Stimulated activated effector memory CD8-positive, alpha-beta T cell treated with anti-CD3 and anti-CD28 coated beads, Interleukin-12 subunit alpha, Interleukin-12 subunit beta, amount 100 ng/mL, for 72 hours (primary cell): Measurements from ENCODE around the gene DCPS.
"Not testable (repeated sequence)": the region's sequence is repeated elsewhere in the genome, so short reads cannot be mapped to it uniquely, and the experiment has no call there.

Experiments
- ATAC-seq: fragments of 150-1000 bp; cut with Tn5 transposase; 2 replicates; pipeline ENCODE4 v1.10.0; 2021
- DNase-seq, 2 donors: peaks; one replicate each; pipeline ENCODE4 v3.0.0; 2021 to 2022; ENCODE audit warnings: low spot score in 2 of 2
- H3K27ac Mint-ChIP-seq: one replicate; pipeline ENCODE4 v1.8.0; 2022; ENCODE audit warnings: mild to moderate bottlenecking, mixed read lengths
- H3K36me3 Mint-ChIP-seq: one replicate; pipeline ENCODE4 v1.8.0; 2022; ENCODE audit warnings: mild to moderate bottlenecking, mixed read lengths
- H3K4me1 Mint-ChIP-seq: one replicate; pipeline ENCODE4 v1.8.0; 2022; ENCODE audit warnings: mixed read lengths
- H3K4me3 Mint-ChIP-seq: one replicate; pipeline ENCODE4 v1.8.0; 2022; ENCODE audit warnings: mild to moderate bottlenecking, mixed read lengths
- H3K9me3 Mint-ChIP-seq: one replicate; pipeline ENCODE4 v1.8.0; 2022; ENCODE audit warnings: mixed read lengths

The DCPS gene

DNA sequence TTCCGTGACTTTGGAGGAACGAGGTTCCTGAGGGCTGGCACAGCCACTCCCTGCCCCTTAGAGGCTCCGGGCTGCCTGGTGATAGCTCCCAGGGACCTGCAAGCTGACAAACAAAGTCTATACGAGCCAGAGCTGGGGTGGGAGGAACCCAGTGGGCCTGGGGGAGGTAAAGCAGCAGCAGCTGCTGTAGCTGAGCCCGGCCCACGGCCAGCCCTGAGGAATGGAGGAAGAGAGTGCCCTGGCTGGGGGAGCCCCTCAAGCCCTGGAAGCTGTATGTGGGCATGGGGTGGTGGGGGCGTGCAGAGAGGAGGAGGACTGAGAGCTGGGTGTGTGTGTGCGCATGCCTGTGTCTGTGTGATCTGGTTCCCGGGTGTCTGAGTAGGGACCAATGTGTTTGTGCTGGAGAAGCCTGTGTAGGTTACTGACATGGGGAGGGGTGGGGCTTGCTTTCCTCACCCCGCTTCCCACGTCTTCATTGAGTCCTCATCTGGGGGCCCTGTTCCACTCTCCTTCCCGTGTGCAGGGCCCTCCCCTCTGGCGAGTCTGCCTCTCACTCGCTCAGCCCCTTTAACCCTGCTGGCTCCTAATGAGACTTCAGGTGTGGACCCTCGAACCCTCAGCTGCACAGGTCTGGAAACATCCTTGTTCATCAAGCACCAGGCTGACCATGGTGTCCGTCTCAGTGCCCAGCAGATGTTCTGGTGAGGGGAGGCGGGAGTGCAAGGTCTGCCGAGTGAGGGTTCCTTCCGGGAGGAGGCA lies 62.4 kb downstream of the DCPS start:
- Mint-ChIP-seq H3K9me3 (no peaks in the 10 kb centered on the region), H3K36me3 (no peaks in the 10 kb centered on the region), H3K27ac (peak overlapping the region; percentile 40), H3K4me3 (no peak overlapping the region), H3K4me1 (peaks cover 19% of the 10 kb centered on the region)
- DNase-seq (no peak), ATAC-seq (no peak)

DNA sequence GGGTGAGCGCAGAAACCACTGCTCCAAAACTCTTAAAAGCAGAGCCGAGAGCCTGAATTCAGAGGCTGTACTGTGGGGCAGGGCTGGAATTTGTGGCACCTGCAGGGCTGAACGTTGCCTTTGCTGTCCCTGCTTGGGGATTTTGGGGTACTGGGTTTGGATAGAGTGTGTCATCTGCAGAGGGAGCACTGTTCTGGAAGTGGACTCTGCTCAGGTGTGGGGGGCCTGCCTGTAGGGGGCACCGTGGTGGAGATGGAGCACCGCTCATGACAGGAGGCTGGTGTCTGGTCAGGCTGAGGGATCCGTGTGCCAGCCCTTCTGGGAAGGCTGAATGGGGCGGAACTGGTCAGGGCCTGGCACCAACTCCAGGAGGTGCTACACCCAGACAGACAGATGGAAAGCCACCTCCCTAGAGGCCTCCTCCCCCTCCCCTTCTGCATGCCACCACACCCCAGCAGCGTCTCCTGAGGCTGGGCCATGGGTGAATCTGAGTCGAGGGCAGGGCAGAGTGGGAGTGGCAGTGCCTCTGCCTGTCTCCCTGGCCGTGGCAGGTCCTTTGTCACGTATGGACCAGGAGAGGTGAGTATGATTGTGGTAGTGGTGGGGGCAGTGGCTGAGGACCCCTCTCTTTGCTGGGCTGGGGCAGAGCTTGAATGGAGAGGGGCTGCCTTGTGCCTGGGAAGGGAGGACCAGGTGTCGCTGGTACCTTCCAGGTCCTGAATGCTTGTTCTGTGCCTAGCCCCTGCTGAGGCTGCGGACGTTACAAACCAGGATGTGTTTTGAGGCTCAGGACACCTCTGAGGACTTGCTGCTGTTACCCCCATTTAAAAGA lies 63.2 kb downstream of the DCPS start:
- not testable (repeated sequence) for H3K4me3 Mint-ChIP-seq, DNase-seq, H3K36me3 Mint-ChIP-seq, H3K9me3 Mint-ChIP-seq, ATAC-seq
- peaks cover 15% of the 10 kb centered on the region for H3K4me1 Mint-ChIP-seq
- H3K27ac Mint-ChIP-seq, result peak overlapping the region; percentile 40

DNA sequence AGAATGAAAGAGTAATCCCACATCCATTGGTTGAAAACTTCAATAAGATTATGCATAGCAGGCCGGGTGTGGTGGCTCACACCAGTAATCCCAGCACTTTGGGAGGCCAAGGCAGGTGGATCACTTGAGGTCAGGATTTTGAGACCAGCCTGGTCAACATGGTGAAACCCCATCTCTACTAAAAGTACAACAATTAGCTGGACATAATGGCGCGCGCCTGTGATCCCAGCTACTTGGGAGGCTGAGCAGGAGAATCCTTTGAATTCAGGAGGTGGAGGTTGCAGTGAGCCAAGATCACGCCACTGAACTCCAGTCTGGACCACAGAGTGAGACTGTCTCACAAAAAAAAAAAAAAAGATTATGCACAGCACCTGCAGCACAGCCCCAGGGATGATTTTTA lies 63.9 kb downstream of the DCPS start:
- H3K27ac Mint-ChIP-seq, H3K36me3 Mint-ChIP-seq: not testable (repeated sequence)

DNA sequence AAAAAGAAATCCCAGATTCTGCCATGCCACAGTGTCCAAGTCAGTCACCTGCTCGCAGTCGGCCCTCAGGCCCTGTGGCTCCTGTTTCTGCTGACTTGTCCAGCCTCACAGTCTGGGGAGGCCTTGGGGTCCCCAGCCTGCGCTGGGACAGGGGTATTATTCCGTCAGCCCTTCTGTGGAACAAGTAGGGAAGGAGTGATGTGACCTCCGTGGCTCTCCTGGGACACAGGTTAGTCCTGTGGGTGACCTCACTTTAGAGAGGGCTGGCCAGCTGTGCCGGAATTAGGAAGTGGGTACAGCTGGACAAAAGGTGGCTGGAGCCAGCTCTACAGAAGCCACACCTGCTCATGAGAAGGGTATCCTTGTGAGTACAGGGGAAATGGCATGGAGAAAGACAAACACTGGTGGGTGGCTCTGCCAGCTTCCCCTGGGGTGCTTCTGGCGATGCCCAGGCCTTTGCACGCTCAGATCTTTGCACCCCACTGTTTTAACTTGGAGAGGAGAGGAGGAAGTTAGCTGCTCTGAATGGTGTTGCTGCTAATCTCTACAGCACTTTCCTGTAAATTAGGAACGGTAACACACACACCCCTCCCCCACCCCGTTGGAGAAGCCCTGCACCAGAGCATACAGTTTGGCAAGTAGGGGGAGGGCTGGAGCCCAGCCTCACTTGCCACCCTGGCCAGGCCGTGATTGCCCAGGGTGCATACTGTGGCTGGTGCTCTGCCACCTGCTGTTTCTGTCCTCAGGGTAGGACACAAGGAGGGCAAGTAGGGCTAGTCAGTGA lies 64.7 kb downstream of the DCPS start:
- peaks cover 15% of the 10 kb centered on the region for H3K4me1 Mint-ChIP-seq
- not testable (repeated sequence) for H3K27ac Mint-ChIP-seq, H3K4me3 Mint-ChIP-seq, H3K9me3 Mint-ChIP-seq, DNase-seq, H3K36me3 Mint-ChIP-seq
- peak; percentile 40 for ATAC-seq

More for the DNA sequence above, 63.9 kb downstream of the DCPS start:
- ATAC-seq, H3K4me3 Mint-ChIP-seq, H3K9me3 Mint-ChIP-seq, DNase-seq: not testable (repeated sequence)
- H3K4me1 Mint-ChIP-seq, result peaks cover 15% of the 10 kb centered on the region

DNA sequence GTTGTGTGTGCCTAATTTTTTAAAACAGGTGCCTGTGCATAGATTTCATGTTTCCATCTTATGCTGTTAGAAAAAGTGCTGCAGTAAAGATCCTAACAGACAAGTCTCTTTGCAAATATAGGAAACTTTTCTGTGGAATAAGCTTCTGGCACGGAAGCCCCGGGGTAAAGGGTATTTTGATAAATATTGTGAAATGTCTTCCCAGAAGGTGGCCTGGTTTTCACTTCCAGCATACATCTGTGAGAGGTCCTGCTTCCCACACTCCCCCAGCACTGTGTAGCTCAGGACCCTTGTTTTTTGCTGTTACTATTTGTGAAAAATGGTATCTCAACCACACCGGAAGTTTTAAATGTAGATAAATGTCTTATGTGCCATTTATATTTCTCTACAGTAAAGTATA lies 66.2 kb downstream of the DCPS start:
- Mint-ChIP-seq H3K36me3 (no peaks in the 10 kb centered on the region), H3K9me3 (no peaks in the 10 kb centered on the region), H3K4me3 (no peak overlapping the region), H3K27ac (no peak overlapping the region), H3K4me1 (peaks cover 15% of the 10 kb centered on the region)
- no peak for ATAC-seq
- DNase-seq, result no peak

DNA sequence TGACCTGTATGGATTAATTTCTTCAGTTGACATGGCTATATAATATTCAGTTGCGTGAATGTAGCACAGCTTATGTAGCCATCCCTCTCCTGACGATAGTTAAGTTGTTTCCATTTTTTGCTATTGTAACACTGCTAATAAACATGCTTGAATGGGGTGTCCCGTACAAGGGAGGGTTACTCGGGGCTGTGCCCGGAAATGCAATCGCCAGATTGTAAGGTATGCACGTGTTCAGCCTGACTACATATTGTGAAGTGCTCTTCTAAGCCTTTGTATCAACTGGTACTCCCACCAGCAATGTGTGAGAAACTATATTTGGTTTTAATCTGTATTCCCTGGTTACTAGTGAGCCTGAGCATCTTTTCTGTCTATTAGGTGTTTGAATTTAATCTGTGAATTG lies 67.7 kb downstream of the DCPS start:
- Mint-ChIP-seq H3K36me3 (no peaks in the 10 kb centered on the region), H3K4me3 (no peak overlapping the region), H3K9me3 (no peaks in the 10 kb centered on the region), H3K27ac (no peak overlapping the region), H3K4me1 (peaks cover 11% of the 10 kb centered on the region)
- ATAC-seq (no peak), DNase-seq (no peak)

DNA sequence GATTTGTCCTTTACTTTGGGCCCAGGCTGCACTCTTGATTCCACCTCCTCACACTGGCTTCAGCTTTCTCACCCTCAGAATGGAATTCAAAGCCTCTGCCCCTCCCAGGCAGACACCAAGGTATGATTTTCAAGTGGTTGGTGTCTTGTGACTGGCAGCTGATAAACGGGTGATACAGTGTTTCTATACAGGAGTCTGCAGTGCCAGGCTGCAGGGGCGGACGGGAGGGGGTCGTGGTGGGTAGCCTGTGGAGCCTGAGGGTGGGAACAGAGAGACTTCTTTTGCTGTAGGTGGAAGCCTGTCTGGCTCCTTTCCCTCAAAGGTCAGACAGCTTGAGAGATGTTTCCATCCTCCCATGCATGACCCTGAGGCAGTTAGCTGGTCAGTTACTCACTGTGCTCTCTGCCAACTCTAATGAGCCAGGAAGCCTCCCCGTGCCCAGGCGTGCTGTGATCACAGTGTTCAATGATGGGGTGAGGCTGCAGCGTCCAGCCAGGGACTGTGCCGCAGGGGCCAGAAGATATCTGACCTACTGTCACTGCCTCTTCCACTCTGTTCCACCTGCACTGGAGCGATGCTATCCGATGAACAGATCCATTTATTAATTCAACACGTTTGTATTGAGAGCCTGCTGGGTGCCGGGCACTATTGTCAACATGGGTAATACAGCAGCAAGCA lies 69.7 kb downstream of the DCPS start:
- not testable (repeated sequence) for H3K36me3 Mint-ChIP-seq, H3K4me3 Mint-ChIP-seq, H3K4me1 Mint-ChIP-seq, DNase-seq, H3K9me3 Mint-ChIP-seq, ATAC-seq
- peak overlapping the region; percentile 66 for H3K27ac Mint-ChIP-seq

DNA sequence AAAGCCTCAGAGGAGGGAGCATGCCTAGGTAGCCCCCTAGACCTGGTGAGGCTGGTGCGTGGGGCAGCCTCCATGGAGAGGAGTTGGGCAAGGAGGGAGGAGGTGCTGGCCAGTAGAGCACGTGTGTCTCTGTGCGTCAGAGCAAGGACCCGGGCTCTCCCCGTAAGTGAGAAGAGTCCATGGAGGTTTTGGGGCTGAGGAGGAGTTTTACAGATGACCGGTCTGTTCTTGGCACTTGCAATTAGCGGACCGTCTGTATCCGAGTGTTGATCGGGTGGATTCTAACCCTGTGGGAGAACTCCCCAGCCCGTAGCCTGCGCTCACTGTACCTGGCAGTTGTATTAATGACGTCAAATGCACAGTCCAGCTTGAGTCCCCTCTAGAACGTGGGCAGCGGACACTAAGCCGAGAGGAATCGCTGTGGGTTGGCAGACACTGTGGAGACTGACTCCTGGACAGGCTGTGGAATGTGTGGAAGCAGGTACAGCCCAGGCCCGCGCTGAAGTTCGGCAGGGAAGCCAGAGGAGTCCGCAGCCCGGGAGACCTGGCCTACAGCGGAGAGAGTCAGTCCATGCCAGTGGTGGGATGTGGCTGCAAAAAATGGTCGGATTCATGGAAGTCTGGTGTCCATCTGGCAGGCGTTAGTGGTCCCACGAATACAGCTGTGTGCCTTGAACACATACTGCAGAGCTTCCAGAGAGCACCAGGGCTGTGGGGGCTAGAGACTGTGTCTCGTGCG lies 70.9 kb downstream of the DCPS start:
- H3K9me3 Mint-ChIP-seq, ATAC-seq, DNase-seq, H3K4me3 Mint-ChIP-seq, H3K36me3 Mint-ChIP-seq, H3K4me1 Mint-ChIP-seq, H3K27ac Mint-ChIP-seq: not testable (repeated sequence)

DNA sequence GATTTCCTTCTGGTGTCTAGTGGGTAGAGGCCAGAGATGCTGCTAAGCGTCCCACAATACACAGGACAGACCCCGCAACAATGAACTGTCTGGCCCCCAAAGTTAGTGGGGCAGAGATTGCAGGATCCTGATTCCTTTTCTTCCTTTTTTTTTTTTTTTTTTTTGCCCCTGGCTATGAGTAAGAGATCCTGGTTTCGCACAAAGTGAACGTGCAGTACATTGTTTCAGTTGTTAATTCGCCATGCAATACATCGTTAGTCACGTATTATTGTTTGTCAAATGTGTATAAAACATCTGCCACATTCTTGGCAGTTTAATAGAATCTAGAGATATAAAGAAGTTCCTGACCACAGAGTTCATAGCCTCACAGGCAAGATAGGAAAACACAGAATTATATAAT lies 71.9 kb downstream of the DCPS start:
- ATAC-seq (no peak), DNase-seq (no peak)
- no peaks in the 10 kb centered on the region for H3K4me1 Mint-ChIP-seq
- H3K9me3 Mint-ChIP-seq, result no peaks in the 10 kb centered on the region
- H3K27ac Mint-ChIP-seq, result no peak overlapping the region
- no peak overlapping the region for H3K4me3 Mint-ChIP-seq
- no peaks in the 10 kb centered on the region for H3K36me3 Mint-ChIP-seq

DNA sequence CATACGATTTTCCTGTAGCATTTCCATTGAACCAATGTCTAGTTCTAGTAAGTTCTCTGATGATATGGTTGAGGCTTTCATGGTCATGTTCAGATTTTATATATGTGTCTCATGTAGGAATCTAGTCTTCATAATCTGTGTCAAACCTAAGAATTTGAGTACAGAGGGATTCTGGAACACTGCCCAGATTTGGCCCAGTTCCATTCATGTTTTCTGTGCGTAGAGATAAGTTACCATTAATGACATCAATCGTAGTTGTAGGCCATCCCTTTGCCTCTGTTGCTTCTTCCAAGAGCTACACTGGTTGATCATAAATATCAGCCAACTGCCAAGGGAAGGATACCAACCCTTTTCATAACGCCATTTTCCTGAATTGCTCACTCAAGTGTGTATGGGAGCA lies 74.9 kb downstream of the DCPS start:
- no peak for ATAC-seq
- H3K9me3 Mint-ChIP-seq, result no peaks in the 10 kb centered on the region
- H3K4me3 Mint-ChIP-seq, result no peak overlapping the region
- H3K4me1 Mint-ChIP-seq, result no peaks in the 10 kb centered on the region
- H3K27ac Mint-ChIP-seq, result no peak overlapping the region
- no peak for DNase-seq
- H3K36me3 Mint-ChIP-seq, result no peaks in the 10 kb centered on the region

DNA sequence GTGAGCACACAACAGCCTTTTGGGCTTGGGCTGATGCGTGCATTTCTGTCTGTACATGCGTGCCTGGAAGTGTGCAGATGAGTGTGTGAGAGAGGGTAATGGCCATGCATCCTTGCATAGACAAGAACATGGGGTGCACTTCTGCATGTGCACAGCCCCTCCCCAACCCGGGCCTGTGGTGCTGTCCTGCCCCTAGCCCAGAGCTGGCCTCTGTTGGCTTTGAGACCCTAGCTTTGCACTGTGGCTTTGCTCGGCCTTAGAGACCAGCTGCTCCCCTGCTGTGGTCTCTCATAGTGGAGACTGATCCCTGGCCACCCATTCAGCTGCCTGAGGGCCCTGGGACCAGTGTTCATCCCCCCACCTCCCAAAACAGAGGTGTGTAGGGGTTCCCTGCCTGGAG lies 77.0 kb downstream of the DCPS start:
- Mint-ChIP-seq H3K27ac (no peak overlapping the region), H3K4me3 (no peak overlapping the region), H3K36me3 (no peaks in the 10 kb centered on the region), H3K9me3 (no peaks in the 10 kb centered on the region), H3K4me1 (peaks cover 1% of the 10 kb centered on the region)
- DNase-seq, result no peak
- no peak for ATAC-seq

DNA sequence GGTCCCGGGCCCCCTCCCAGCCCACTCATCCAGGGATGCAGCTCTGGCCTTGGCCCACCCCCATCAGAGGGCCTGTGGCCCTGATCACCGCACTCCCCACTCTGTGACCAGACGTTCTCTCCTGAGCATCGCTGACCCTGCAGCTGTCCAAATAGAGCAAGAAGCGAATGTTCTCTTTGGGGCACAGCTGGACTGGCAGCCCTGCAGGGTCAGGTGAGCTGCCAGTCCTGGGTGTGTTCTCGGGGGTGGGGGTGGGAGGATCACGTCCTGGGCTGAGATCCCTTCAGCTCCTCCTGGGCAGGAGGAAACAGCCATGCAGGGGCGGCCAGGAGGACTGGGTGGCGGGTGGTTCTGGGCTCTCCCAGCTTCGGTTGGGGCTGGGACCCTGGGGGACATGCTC lies 78.1 kb downstream of the DCPS start:
- H3K4me1 Mint-ChIP-seq, result peaks cover 12% of the 10 kb centered on the region
- H3K4me3 Mint-ChIP-seq, H3K36me3 Mint-ChIP-seq, H3K27ac Mint-ChIP-seq, DNase-seq, H3K9me3 Mint-ChIP-seq: not testable (repeated sequence)
- ATAC-seq, result peak; percentile 9

DNA sequence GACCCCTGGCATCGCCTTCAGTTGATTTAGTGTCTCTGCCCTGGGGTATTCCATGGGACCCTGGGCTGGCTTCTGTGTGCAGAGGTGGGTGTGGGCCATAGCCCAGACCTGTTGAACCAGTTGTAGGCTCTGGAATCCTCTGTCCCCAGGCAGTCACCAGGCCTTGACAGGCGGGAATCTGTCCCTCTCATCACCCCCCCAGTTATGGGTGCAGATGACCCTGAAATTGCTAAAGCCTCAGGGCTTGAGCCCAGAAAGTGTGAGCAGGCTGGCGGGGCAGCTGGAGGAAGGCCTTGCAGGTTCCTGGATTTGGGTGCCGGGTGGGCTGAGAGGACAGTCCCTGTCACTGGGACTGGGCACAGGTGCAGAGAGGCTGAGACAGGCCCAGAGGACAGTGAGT lies 78.8 kb downstream of the DCPS start:
- not testable (repeated sequence) for H3K36me3 Mint-ChIP-seq, H3K27ac Mint-ChIP-seq, H3K9me3 Mint-ChIP-seq, H3K4me3 Mint-ChIP-seq, DNase-seq
- H3K4me1 Mint-ChIP-seq, result peaks cover 12% of the 10 kb centered on the region
- peak; percentile 4 for ATAC-seq
